Amniotic stem cell (primary cell): Measurements from ENCODE around the gene ACYP1.
A peak's percentile ranks its signal among the peaks of the same experiment; 100 is the strongest.

Experiments used
- DNase-seq: peaks from one replicate; lab custom pipeline; 2025; lab: John Stamatoyannopoulos, UW

Gene ACYP1

GRCh38 chr14:75063491-75064204 lies at the start of gene ACYP1:
Gene ACYP1 (minus strand): TSS chr14:75064024. CDS start chr14:75063553, 471 bp downstream.
- DNase-seq = peak; percentile 68

DNA sequence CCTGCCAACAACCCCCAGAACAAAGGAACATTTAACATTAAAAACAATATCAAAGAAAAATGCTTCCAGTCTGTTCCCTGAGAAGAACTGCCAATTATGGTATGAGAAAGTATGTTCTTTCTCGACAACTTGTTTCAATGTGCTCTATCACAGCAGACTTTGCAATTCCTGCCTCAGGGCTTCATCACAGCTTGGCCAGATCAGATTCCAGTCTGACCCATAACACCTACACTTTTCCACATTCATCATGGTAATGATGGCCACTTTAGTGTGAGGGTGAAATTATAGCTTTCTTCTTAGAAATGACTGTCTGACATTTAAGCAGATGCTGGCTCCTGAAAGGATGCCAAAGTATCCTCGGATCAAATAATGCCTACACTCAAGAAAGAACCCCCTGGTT lies 46.1 kb upstream of the ACYP1 start:
- DNase-seq = no peak

DNA sequence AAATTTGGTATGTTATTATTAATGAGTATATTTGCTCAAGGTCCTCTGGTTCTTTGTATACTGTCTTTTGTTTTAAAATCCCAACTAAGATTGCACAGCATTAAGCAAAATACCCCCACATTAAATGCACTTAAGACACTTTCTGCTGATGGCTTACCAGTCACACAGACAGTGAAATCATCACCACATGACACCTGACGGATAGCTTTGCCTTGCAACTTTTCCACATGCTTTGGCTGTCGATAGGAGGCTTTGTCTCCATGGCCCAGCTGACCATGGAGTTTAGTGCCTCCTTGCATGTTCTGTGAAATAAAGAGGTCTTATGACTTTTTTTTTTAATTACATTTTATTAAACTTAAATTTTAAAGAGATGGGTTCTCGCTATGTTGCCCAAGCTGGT lies 43.4 kb upstream of the ACYP1 start:
- DNase-seq = no peak

DNA sequence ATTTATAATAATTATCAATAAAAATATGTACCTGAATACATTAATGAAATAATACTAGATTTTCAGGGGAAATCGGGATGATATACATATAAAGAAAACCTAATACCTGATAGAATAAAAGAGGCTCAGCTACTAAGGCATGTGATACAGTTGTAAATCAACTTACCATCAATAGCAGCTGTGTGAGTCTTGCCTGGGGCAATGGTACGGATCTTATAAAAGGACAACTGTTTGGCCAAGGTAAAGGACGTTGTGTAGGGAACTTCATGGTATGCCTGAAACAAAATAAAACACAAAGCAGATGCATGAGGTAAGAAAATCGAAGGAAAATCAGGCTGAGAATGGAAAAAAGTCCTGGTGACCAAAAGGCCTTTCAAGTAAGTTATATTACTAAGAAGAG lies 37.7 kb upstream of the ACYP1 start:
- no peak for DNase-seq

DNA sequence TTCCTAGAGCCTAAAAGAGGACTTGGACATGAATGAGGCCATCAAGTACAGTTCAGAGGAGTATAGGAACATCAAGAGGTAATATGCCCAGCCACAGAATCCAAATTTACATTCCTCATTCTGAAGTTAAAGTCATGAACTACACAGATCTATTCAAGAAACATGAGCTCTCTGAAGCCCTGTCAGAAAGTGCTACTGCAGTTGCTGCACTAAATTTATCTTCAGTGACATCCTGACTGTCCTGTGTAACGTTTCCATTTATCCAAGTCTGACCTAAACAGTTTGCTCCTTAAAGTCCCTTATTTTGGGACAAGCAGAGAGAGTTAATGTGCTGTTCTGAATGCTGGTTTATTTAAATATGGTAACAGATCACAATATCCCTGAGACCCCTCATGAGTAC lies 34.9 kb upstream of the ACYP1 start:
- no peak for DNase-seq

GRCh38 chr14:75098212-75098611 lies 34.4 kb upstream of the ACYP1 start:
- DNase-seq = no peak

GRCh38 chr14:75096959-75097358 lies 33.1 kb upstream of the ACYP1 start:
- no peak for DNase-seq

DNA sequence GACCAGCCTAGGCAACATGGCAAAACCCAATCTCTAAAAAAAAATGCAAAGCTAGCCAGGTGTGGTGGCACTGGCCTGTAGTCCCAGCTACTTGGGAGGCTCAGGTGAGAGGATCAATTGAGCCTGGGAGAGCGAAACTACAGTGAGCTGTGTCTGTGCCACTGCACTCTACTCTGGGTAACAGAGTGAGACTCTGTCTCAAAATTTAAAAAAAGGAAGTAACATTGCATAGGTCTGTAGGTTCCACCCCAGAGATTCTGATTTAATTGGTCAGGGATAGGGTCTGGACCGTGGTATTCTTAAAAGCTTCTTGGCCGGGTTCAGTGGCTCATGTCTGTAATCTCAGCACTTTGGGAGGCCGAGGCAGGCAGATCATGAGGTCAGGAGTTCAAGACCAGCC lies 31.9 kb upstream of the ACYP1 start:
- no peak for DNase-seq

- no peak for DNase-seq
These were observed 31.1 kb upstream of the ACYP1 start for GRCh38 chr14:75094896-75095295.

GRCh38 chr14:75092698-75093097 lies 28.9 kb upstream of the ACYP1 start:
- DNase-seq = no peak

DNA sequence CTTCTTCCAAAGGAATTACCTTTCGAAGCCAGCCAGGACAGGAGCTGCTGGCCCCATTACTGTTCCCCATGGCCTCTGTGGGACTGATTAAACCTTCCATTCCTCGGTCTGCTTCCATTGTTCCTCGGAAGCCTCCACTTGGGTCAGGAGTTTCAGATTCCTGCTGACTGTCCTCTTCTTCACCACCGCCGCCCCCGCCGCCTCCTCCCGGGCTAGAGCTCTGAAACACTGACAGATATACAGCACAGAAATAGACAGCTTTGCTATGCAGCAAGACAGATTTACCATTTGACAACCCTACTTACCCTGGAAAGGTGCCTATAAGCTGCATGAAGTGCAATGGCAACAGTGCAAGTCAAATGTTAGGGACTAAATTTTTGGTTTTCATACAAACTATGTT lies 27.4 kb upstream of the ACYP1 start:
- DNase-seq = no peak

DNA sequence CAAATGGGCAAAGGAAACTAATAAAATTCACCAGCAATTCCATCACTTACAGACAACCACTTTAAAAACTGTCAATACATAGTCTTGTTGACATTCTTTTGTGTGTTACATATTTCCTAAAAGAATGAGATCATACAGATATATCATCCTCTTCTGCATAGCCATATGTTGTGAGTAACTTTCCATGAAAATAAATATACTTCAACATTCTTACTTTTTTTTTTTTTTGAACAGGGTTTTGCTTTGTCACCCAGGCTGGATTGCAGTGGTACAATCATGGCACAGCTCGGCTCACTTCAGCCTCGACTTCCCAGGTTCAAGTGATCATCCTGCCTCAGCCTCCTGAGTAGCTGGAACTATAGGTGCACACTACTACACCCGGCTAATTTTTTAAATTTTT lies 26.5 kb upstream of the ACYP1 start:
- no peak for DNase-seq

DNA sequence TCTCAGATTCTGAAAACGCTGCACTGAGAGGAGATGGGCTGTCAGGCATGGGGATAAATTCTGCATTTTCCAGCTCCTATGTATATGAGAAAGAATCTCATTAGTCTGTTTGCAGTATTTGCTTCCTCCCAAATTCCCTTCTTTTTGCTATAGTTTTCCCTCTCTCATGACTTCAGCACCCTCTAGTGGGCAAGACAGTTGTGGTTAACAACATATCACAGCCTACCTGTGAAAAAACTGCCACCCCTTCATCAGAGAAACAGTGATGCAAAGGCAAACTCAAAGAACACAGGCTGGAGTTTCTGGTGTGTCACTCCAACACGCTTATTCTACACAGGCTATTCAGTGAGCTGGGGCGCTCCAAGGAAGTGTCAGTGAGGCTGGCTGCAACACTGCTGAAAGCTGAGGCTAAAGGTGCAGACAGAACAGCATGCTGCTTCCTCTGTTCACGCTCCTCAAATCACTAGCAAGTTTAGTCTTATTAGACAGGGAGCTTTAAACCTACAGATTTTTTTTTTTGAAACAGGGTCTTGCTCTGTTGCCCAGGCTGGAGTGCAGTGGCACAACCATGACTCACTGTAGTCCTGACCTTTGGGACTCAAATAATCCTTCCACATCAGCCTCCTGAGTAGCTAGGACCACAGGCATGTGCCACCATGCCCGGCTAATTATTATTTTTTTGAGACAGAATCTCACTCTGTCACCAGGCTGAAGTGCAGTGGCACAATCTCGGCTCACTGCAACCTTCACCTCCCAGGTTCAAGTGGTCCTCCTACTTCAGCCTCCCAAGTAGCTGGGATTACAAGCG lies 24.9 kb upstream of the ACYP1 start:
- peak; percentile 44 for DNase-seq

DNA sequence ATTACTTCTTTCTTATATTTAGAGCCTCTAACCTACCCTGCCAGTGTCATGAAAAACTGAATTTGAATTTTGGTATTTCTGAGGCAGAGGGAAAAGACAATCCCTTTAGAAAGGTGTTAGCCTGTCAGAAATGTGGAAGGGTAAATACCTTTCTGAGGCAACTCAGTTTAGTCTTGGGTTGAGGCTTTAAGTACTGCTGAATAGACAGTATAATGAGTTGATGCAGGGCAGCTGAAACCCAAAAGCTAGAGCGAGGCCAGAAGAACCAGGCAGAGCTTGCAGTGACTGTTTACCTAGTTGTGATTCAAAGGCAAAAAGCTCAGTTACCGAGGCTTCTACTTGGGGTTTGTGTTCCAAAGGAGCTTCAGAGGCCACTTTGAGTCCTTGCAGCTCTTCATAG lies 24.3 kb upstream of the ACYP1 start:
- no peak for DNase-seq

- no peak for DNase-seq
These were observed 20.7 kb upstream of the ACYP1 start for GRCh38 chr14:75084513-75084912.

DNA sequence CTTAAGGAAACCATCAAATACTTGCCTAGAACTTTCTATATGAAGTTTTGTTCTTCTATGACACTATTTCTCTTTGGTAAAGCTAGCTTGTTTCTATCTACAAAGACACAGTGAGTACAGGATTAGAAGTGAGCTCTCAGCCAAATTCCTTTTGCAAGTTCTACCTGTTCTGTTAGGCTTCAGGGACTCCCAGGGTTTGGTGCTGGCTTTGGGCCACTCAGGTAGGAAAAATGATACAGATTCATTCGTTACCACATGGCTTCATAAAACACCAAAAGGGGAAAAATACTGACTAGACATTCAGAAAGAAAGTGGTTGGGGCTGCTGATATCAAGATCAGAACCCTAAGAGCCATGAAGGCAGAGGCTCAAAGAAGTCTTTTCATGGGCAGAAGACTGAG lies 19.4 kb upstream of the ACYP1 start:
- no peak for DNase-seq

DNA sequence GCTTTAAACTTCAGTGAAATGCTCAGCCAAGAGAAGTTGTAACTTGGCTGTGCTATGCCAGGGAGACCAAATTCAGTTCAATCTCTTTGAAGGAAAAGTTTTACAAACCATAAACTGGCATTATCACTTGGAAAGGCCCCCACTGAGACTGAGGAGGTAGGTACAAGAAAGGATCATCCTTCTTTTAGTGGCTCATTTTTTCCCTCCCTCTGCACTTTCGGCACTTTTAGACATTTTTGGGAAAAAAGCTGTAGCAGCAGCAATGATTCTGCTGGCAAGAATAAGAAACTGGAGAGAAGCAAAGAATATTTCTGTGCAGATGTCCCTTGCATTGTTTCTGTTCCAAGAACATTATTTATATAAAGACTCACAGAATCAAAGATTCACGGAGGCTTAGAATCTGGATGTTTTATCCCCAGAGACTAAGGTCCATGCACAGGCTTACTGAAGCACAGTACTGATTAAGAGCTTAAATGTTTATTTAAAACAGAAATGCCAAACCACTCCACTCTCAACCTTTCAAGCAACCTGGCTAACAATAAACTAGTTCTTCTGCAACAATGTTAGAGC lies 17.9 kb upstream of the ACYP1 start:
- DNase-seq = no peak

DNA sequence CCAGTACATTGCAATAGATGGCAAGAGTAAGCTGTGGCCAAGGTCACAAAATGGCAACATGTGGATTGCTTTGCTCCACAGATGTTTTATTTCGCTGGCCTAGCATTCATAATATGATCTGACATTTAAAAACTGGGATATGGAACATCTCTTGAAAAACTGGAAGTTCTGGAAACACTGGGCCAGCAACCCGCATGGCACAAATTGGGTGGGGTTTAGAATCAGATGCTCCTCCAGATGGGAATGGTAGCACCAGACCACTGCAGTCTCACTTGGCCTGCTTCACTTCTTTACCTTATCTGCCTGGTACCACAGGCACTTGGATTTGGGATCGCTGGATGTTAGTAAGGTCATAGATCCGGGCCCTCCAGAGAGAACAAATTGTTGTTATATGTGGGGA lies 15.7 kb upstream of the ACYP1 start:
- DNase-seq = no peak

DNA sequence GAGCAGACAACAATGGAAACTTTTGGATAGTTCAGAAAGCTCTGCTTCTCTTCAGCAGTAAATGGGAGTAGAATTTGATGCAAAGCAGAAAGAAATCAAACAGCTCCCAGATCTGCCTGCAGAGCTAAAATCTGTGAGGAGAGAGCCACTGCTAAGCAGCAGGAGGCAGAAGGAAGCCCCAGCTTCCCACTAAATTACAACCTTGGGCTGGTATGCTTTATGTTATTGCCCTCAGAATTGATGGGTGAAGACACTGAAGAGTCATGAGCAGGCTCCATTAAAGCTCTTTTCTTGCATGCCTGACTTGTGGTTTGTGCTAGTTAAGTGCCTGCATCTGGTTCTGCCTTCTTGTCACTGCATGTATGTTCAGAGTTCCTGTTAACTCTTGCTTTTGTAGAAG lies 14.0 kb upstream of the ACYP1 start:
- no peak for DNase-seq

- DNase-seq = no peak
These were observed 6.6 kb upstream of the ACYP1 start for GRCh38 chr14:75070383-75070782.

GRCh38 chr14:75069811-75070145 lies 6.0 kb upstream of the ACYP1 start:
- DNase-seq = no peak

GRCh38 chr14:75069121-75069810 lies 5.4 kb upstream of the ACYP1 start, which contains the start of gene ZC2HC1C:
Gene ZC2HC1C (plus strand): TSS chr14:75069641. CDS start chr14:75070574, 933 bp downstream.
- peak; percentile 42 for DNase-seq
